Measurements from ENCODE around the gene NDUFAB1.

Gene NDUFAB1

DNA sequence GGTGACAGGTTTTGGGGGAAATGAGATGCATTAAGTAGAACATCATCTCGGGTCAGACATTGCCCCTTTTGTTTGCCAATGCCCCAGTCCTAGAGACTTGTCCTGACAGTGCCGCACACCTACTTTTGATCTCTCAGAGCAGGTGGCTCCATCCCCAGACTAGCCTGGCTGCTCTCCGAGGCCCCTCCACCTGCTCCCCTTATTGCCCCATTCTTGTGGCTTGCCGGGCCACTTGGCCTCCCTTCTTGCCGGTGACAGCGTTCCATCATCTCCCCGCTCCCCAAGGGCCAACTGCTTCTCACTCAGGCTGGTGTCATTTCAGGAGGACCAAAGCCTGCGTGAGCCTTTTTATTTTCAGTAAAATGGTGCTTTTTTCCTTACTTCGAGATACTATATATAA is 23.7 kb downstream of the NDUFAB1 start:
- no peak overlapping the region for H3K27ac Mint-ChIP-seq
- H3K9me3 Mint-ChIP-seq, result no peaks in the 10 kb centered on the region
- no peaks in the 10 kb centered on the region for H3K27me3 Mint-ChIP-seq
- no peak overlapping the region for H3K4me3 Mint-ChIP-seq
- H3K36me3 Mint-ChIP-seq (ENCODE audit: low read depth), result peaks cover 43% of the 10 kb centered on the region
- peaks cover 11% of the 10 kb centered on the region for H3K4me1 Mint-ChIP-seq (ENCODE audit: low read depth)

DNA sequence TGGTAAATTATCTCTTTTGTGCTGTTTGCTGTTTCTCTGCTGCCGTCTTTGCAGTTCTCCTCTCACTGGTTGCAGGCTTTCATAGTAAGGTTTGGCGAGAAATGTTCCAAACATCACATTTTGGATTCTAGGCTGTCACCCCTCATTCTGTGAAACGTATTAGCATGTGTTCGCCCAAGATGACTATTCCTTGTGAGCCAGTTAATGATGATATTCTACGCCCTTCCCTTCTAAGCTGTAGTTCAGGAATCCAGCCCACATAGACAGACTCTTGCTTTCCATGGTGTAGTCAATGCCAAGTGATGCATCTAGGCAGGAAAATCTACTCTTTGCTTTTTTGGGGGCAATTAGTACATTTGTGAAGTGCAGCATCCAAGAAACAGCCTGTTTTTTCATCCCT is 24.2 kb downstream of the NDUFAB1 start:
- no peak overlapping the region for H3K27ac Mint-ChIP-seq
- no peaks in the 10 kb centered on the region for H3K27me3 Mint-ChIP-seq
- H3K36me3 Mint-ChIP-seq (ENCODE audit: low read depth), result peaks cover 45% of the 10 kb centered on the region
- H3K9me3 Mint-ChIP-seq, result no peaks in the 10 kb centered on the region
- H3K4me3 Mint-ChIP-seq, result no peak overlapping the region
- peaks cover 11% of the 10 kb centered on the region for H3K4me1 Mint-ChIP-seq (ENCODE audit: low read depth)

DNA sequence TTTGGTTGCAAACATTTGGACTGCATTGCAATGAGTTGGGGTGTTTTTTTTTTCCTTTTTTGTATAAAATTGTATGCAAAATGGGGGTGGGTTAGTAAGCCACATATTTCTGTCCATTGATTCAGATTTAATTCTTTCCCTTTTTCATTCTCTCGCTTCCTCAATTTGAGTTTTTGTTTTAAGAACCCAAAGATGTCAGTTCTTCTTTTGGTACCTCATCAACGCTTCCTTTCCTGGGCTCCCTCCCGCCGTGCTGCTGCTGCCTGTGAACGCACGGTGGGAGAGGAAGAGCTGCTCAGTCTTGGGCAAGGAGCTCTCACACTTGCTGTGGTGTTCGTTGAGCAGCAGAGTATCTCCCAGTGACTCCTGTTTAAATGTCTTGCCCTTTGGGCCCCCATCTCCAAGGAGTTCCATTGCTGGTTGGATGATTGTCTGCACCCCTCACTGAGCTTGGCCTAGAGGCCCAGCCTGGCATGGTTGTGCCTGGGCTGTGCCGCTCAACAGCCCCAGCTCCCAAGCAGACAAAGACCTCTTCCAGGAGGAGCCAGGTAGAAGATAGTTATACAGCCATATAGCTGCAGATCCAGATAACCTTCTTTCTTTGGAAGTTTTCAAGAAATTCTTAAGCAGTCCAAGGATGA is 25.0 kb downstream of the NDUFAB1 start:
- H3K27ac Mint-ChIP-seq, result no peak overlapping the region

DNA sequence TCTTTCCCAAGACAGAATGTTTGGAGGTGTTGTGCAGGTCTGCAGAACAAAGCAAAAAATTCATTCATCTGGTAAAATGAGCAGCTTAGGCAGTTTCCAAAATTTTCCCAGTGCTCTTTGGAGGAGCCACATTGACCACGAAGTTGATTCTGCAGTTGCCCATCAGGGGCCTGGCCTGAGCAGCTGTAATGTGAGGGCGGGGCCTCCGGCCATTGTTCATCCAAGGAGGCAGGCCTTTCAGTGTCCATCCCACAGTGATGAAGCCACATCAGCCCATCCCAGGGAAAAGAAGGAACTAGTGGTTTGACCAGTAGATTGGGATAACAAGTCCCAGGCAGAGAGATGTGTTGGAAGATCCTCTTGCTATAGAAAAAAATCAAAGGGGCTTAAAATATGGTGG is 28.5 kb downstream of the NDUFAB1 start:
- Mint-ChIP-seq H3K9me3 (no peaks in the 10 kb centered on the region), H3K4me3 (no peak overlapping the region), H3K36me3 (ENCODE audit: low read depth) (peaks cover 71% of the 10 kb centered on the region), H3K27ac (no peak overlapping the region), H3K27me3 (no peaks in the 10 kb centered on the region), H3K4me1 (ENCODE audit: low read depth) (peaks cover 11% of the 10 kb centered on the region)

More for the DNA sequence above, 25.0 kb downstream of the NDUFAB1 start:
- Mint-ChIP-seq H3K4me3 (no peak overlapping the region), H3K4me1 (ENCODE audit: low read depth) (peaks cover 11% of the 10 kb centered on the region), H3K27me3 (no peaks in the 10 kb centered on the region), H3K36me3 (ENCODE audit: low read depth) (peaks cover 49% of the 10 kb centered on the region), H3K9me3 (no peaks in the 10 kb centered on the region)

DNA sequence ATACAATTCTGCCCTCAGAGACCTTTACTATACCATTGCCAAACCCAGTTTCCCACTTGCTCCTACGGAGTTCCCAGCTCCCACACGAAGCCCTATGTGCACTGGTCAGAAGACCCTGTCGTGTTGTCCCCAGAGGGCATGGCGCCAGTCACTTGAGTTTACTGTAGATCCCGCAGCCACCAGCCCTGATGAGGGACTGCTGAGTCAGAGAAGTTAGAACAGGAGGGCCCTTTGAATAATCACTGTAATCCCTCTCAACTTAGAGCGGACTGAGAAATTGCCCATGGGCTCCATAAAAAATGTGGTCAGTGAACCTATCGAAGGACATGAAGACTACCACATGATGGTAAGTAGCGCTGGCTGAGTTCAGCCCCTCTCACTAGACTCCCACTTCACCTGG is 29.4 kb downstream of the NDUFAB1 start:
- Mint-ChIP-seq H3K27ac (no peak overlapping the region), H3K27me3 (no peaks in the 10 kb centered on the region), H3K4me3 (no peak overlapping the region), H3K9me3 (no peaks in the 10 kb centered on the region), H3K36me3 (ENCODE audit: low read depth) (peaks cover 74% of the 10 kb centered on the region), H3K4me1 (ENCODE audit: low read depth) (peaks cover 11% of the 10 kb centered on the region)

DNA sequence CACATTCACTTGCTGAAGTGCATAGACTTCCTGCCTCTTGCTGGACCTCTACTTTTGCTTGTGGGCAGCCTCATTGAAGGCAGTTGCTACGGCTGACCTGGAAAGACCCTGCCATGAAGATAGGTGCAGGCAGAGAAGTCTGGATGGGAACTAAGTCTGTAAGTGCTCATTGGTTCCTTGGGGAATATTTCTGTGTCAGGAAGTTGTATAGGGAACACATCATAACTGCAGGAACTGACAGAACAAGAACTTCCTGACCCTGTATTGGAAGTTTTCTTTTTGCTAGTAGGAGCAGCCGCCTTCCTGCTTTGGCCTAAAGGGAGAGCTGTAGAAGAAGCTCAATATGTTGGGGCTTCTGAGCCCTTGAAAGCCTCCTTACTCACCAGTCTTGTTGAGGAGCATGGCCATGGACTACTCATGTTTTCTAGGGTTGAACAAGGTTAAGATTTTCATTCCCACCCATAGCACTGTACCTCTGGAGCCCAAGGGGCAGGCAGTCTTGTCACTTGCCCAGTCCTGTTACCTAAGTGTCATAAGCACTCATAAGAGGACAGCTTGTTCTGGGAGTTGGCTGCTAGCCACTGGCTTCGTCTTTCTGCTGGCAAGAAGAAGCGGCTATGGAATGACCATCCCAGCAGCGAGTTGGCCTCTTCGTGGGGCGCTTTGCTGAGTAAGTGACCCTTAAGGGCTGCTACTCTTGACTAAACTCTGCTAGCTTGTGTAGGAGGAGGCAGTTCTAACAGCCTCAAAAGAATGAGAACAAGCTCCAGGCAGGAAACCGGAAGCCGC is 31.3 kb downstream of the NDUFAB1 start:
- H3K4me1 Mint-ChIP-seq (ENCODE audit: low read depth), result peaks cover 10% of the 10 kb centered on the region
- H3K27ac Mint-ChIP-seq, result no peak overlapping the region
- H3K36me3 Mint-ChIP-seq (ENCODE audit: low read depth), result peaks cover 64% of the 10 kb centered on the region
- H3K4me3 Mint-ChIP-seq, result no peak overlapping the region
- no peaks in the 10 kb centered on the region for H3K9me3 Mint-ChIP-seq
- no peaks in the 10 kb centered on the region for H3K27me3 Mint-ChIP-seq

DNA sequence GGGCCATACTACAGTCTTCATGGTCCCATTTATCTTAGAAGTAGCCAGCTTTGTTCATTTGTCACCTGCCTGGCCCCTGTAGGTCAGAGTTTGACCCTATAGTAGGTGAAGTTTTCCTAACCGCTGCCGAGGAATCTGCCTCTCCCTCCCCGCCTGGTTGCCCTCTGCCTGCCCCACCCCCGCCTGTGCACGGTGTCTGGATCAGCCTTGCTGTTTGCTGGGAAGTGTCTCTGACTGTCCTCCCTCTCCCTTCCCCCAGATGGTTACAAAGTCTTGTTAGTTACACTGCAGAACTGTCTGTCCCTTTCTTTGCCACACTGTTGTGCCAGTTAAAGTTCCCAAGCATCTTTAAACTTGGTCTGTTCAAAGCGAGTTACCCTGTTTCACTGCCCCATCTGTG is 32.9 kb downstream of the NDUFAB1 start:
- H3K36me3 Mint-ChIP-seq (ENCODE audit: low read depth), result peaks cover 63% of the 10 kb centered on the region
- no peaks in the 10 kb centered on the region for H3K9me3 Mint-ChIP-seq
- no peak overlapping the region for H3K4me3 Mint-ChIP-seq
- H3K27me3 Mint-ChIP-seq, result no peaks in the 10 kb centered on the region
- peaks cover 22% of the 10 kb centered on the region for H3K4me1 Mint-ChIP-seq (ENCODE audit: low read depth)
- H3K27ac Mint-ChIP-seq, result no peak overlapping the region

DNA sequence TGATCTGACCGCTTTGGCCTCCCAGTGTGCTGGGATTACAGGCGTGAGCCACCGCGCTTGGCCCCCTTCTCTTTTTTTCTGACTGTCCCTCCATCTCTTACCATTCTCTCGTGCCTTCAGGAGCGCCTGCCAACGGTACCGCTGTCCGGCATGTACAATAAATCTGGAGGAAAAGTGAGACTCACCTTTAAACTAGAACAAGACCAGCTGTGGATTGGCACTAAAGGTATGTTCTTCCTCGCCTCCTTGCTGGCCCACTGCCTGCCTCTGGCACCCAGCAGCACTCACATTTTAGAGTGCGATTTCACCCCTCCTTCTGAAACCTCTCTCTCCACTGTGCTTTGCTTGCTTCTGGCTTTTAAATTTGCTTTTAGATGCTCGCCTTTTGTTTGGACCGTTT is 33.6 kb downstream of the NDUFAB1 start:
- H3K9me3 Mint-ChIP-seq, result no peaks in the 10 kb centered on the region
- H3K4me3 Mint-ChIP-seq, result no peak overlapping the region
- no peaks in the 10 kb centered on the region for H3K27me3 Mint-ChIP-seq
- peaks cover 22% of the 10 kb centered on the region for H3K4me1 Mint-ChIP-seq (ENCODE audit: low read depth)
- no peak overlapping the region for H3K27ac Mint-ChIP-seq
- peaks cover 63% of the 10 kb centered on the region for H3K36me3 Mint-ChIP-seq (ENCODE audit: low read depth)

DNA sequence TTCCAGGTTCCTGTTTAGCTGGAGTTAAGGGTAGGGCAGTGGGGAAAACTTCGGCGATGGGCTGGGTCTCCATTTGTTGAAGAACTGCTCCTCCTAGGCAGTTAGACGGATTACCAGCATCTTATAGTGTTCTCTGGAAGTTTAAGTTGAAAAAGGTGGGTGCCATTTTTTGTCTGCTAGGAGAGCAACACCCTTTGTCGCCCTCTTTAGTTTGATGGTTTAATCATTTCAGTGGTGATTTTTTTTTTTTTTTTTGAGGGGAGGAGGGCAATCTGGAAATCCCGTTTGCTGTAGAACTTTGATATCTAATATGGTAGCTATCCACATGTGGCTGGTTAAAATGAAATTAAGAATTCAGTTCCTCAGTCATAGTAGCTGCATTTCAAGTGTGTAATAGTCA is 34.5 kb downstream of the NDUFAB1 start:
- peaks cover 60% of the 10 kb centered on the region for H3K36me3 Mint-ChIP-seq (ENCODE audit: low read depth)
- no peak overlapping the region for H3K27ac Mint-ChIP-seq
- peaks cover 27% of the 10 kb centered on the region for H3K4me1 Mint-ChIP-seq (ENCODE audit: low read depth)
- H3K4me3 Mint-ChIP-seq, result no peak overlapping the region
- no peaks in the 10 kb centered on the region for H3K27me3 Mint-ChIP-seq
- no peaks in the 10 kb centered on the region for H3K9me3 Mint-ChIP-seq

DNA sequence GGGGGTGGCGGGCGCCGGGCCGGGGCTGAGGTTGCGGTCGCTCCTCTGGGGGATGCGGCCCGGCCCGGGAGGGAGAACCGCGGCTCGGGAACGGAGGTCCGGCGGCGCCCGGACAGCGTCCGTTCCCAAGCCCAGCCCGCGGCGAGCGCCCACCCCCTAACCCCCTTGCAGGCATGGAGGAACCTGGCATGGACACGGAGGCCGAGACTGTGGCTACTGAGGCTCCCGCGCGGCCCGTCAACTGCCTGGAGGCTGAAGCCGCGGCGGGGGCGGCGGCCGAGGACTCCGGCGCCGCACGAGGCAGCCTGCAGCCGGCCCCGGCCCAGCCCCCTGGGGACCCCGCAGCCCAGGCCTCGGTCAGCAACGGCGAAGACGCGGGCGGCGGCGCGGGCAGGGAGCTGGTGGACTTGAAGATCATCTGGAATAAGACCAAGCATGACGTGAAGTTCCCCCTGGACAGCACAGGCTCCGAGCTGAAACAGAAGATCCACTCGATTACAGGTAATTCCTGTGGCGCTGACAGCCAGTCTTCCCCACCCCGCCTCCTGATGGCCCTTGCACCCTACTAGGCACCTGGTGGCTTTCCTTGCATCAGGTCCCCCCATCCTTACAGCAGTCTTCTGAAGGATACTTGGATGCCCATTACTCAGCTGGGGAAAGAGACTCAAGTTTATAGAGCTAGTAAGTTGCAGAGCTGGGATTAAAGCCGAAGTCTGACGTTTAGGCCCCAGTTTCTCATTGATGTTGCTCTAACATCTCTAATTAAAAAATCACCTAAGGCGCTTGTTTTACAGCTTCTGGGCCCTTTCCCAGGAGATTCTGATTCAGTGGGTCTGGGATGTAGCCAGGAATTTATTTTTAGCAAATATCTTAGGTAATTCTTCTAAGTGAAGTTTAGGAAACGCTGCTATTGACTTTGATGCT is 38.1 kb downstream of the NDUFAB1 start:
- peak overlapping the region; percentile 96 for H3K27ac Mint-ChIP-seq
- peaks cover 40% of the 10 kb centered on the region for H3K4me1 Mint-ChIP-seq (ENCODE audit: low read depth)
- H3K9me3 Mint-ChIP-seq, result no peaks in the 10 kb centered on the region
- H3K36me3 Mint-ChIP-seq (ENCODE audit: low read depth), result peaks cover 43% of the 10 kb centered on the region
- H3K4me3 Mint-ChIP-seq, result peak overlapping the region; percentile 88
- no peaks in the 10 kb centered on the region for H3K27me3 Mint-ChIP-seq

DNA sequence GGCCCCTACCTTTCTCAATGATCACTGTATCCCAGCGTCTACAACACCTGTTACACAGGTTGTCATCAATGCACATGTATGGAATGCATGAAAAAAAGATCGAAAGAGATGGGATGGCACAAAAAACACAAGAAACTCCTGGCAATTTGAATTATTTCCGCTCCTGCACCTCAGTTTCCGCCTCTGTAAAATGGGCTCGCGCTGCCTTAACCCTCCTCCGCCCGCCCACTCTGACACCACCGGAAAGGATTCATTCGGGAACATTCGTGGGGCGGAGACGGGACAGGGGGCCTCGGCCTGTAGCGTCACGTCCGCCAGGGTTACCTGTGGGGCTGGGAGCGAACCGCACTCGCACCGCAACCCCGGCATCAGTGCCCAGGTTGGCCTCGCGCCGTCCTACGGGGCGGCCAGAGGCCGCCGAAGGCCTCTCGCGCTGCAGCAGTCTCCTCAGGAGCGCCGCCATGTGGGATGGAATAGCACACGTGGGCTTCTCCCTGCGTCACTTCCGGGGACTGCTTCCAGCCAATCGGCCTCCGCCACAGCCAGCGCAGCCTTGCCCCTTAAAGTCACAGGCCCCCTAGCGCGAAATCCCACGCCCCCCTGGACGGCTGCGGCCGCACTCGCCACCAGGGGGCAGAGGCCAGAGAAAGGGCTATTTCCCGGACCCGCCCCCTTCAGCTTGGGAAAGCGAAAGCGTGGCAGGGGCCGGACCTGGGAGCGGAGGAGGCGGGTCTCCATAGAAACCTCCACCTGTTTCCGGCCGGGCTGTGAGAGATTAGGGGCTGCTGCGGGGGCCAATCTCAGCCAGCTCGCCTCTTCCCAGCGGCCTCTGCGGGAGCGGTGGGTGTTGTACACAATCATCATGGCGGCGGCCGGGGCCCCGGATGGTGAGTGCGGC is 39.0 kb downstream of the NDUFAB1 start, which contains the start of the genes EARS2 and UBFD1:
EARS2 (minus strand) TSS at position 470 of the 898 bp plus-strand sequence; CDS start at position 463, 7 bp downstream.
UBFD1 (plus strand) TSS at position 847 of the 898 bp plus-strand sequence; CDS start at position 863, 16 bp downstream.
- peaks cover 40% of the 10 kb centered on the region for H3K4me1 Mint-ChIP-seq (ENCODE audit: low read depth)
- H3K4me3 Mint-ChIP-seq, result peak within 1 kb of the TSS; percentile 88
- peaks cover 37% of the 10 kb centered on the region for H3K36me3 Mint-ChIP-seq (ENCODE audit: low read depth)
- no peaks in the 10 kb centered on the region for H3K9me3 Mint-ChIP-seq
- H3K27ac Mint-ChIP-seq, result peak within 1 kb of the TSS; percentile 96
- H3K27me3 Mint-ChIP-seq, result no peaks in the 10 kb centered on the region

DNA sequence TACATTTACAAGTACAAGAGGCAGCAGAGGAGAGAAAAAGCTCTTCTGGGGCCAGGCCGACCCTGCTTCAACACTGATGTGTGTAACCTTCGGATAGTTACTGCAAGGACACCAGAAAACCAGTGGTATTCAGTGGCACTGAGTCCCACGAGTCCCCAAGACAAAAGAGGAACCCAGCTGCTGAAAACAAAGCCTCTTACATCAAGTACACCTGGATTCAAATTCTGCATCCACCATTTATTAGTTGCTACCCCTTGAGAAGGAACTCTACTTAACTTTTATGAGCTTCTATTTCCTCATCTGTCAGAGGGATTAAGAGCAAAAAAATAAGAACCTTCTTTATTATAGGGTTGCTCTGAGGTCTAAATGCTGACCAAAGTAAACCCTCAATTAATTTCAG is 41.6 kb downstream of the NDUFAB1 start:
- Mint-ChIP-seq H3K9me3 (no peaks in the 10 kb centered on the region), H3K4me1 (ENCODE audit: low read depth) (peaks cover 31% of the 10 kb centered on the region), H3K27me3 (no peaks in the 10 kb centered on the region), H3K36me3 (ENCODE audit: low read depth) (peaks cover 41% of the 10 kb centered on the region), H3K27ac (no peak overlapping the region), H3K4me3 (no peak overlapping the region)

DNA sequence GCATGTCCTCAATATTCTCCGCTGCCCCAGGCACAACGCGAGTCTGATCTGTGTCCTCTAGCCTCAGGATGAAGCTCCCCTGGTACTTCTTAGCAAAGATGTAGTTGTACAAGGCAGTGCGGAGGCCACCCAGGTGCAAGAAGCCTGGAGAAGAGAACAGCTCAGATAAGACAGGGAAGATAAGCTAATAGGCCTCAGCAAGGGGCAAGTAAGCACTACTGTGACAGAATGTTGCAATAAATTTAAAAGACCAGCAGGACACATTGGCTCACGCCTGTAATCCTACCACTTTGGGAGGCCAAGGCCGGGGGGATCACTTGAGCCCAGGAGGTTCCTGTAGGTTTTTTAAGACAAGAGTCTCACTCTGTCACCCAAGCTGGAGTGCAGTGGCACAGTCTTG is 44.0 kb downstream of the NDUFAB1 start:
- Mint-ChIP-seq H3K9me3 (no peaks in the 10 kb centered on the region), H3K4me3 (no peak overlapping the region), H3K27me3 (no peaks in the 10 kb centered on the region), H3K36me3 (ENCODE audit: low read depth) (peaks cover 48% of the 10 kb centered on the region), H3K27ac (no peak overlapping the region), H3K4me1 (ENCODE audit: low read depth) (peaks cover 18% of the 10 kb centered on the region)

DNA sequence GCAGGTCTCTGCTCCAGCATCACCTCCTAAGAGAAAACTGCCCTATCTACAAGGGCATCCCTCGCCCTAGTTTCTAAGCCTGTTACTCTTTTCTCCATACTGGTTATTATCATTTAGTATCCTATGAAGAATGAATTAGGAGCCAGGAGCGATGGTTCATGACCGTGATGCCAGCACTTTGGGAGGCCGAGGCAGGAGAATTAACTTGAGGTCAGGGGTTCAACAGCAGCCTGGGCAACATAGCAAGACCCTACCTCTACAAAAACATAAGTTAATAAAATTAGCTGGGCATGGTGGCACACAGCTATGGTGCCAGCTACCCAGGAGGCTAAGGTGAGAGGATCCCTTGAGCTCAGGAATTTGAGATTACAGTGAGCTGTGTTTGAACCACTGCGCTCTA is 46.2 kb downstream of the NDUFAB1 start:
- H3K4me3 Mint-ChIP-seq, result no peak overlapping the region
- peaks cover 4% of the 10 kb centered on the region for H3K4me1 Mint-ChIP-seq (ENCODE audit: low read depth)
- H3K36me3 Mint-ChIP-seq (ENCODE audit: low read depth), result peaks cover 48% of the 10 kb centered on the region
- no peaks in the 10 kb centered on the region for H3K27me3 Mint-ChIP-seq
- no peaks in the 10 kb centered on the region for H3K9me3 Mint-ChIP-seq
- no peak overlapping the region for H3K27ac Mint-ChIP-seq
